Cardiac fibroblast (primary cell): Measurements from ENCODE around the gene BUD23.

ENCODE experiments used
- DNase-seq, 2 donors: peaks; one replicate each; pipeline versions ENCODE4 v3.0.0 to v3.0.0-alpha.2; 2010; ENCODE audit warnings: low read depth in 2 of 2
- H3K4me3 ChIP-seq, 2 donors: replicated peaks in 1 of 2; 1 replicate in 1 of 2; 2 replicates in 1 of 2; pipeline ENCODE4 v1.5.1; 2011; ENCODE audit warnings: low read depth in 2 of 2, low read length in 2 of 2, mild to moderate bottlenecking in 2 of 2, moderate library complexity in 1 of 2
- TF ChIP-seq, protein P1 (sequence below): IDR thresholded peaks from one replicate; pipeline ENCODE4 v1.5.1; 2011; ENCODE audit warnings: low read depth, mild to moderate bottlenecking, low read length, inconsistent platforms

Gene BUD23

DNA sequence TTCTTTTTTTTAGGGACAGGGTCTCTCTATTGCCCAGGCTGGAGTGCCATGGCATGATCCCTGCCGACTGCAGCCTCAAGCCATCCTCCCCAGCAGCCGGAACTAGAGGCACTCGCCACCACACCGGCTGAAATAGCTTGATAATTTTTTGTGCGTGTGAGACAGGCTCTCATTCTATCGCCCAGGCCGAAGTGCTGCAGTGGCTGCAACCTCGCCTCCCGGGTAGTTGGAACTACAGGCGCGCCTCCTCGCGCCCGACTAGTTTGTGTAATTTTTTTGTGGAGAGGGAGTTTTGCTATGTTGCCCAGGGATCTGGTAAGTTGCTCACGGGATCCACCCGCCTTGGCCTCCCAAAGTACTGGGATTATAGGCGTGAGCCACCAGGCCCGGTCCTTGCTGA is 1.9 kb downstream of the BUD23 start:
- no peak overlapping the region for H3K4me3 ChIP-seq
- TF ChIP-seq, protein P1, sequence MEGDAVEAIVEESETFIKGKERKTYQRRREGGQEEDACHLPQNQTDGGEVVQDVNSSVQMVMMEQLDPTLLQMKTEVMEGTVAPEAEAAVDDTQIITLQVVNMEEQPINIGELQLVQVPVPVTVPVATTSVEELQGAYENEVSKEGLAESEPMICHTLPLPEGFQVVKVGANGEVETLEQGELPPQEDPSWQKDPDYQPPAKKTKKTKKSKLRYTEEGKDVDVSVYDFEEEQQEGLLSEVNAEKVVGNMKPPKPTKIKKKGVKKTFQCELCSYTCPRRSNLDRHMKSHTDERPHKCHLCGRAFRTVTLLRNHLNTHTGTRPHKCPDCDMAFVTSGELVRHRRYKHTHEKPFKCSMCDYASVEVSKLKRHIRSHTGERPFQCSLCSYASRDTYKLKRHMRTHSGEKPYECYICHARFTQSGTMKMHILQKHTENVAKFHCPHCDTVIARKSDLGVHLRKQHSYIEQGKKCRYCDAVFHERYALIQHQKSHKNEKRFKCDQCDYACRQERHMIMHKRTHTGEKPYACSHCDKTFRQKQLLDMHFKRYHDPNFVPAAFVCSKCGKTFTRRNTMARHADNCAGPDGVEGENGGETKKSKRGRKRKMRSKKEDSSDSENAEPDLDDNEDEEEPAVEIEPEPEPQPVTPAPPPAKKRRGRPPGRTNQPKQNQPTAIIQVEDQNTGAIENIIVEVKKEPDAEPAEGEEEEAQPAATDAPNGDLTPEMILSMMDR: no peak
- DNase-seq: no peak

DNA sequence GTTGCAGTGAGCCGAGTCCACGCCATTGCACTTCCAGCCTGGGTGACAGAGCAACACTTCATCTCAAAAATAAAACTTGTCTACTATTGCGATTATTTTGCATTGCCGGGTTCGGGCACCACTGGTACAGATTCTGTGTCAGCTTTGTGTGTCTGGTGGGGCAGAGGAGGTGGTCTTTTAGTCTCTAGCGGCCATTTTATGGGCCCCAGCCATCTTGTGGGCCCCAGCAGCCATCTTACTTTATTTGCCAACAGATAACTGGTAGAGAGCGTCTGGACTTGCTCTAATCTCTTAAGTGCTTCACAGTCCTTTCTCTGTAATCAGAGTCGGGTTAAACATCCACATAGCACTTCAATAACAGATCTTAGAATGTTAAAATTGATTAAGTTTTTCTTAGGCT is 4.9 kb downstream of the BUD23 start:
- DNase-seq: no peak
- TF ChIP-seq, protein P1: no peak
- H3K4me3 ChIP-seq: no peak overlapping the region

DNA sequence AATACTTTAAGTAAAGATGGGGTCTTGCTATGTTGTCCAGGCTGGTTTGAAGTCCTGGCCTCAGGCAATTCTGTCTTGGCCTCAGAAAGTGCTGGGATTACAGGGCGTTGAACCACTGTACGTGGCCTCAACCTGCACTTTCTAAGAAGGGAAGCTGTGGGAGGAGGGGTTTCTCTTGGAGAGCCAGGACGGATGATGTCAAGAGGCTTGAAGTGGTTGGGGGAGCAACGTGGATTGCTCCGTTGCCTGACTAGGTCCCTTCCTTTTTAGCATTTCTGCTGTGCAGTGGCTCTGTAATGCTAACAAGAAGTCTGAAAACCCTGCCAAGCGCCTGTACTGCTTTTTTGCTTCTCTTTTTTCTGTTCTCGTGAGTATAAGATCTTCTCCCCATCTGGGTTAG is 7.2 kb downstream of the BUD23 start:
- TF ChIP-seq, protein P1: no peak
- no peak overlapping the region for H3K4me3 ChIP-seq
- no peak for DNase-seq

DNA sequence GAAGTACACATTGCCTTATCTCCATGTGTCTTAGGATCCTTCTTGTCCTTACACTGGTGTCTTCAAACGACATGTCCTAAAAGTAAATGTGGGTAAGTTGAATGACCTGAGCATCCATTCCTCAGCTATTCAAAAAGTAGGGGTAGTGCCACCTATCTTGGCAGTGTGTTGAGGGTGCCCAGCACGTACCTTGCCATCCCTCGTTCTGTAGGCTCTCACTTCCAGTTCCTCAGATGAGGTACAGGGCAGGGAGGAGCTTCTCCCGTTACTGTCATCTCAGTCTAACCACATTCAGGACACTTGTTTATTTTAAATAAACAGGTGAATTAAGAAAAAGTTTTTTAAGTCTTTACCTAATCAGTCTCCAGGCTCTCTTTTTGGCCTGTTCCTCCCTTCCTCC is 13.0 kb downstream of the BUD23 start:
- no peak for DNase-seq
- TF ChIP-seq, protein P1: no peak
- H3K4me3 ChIP-seq: no peak overlapping the region

DNA sequence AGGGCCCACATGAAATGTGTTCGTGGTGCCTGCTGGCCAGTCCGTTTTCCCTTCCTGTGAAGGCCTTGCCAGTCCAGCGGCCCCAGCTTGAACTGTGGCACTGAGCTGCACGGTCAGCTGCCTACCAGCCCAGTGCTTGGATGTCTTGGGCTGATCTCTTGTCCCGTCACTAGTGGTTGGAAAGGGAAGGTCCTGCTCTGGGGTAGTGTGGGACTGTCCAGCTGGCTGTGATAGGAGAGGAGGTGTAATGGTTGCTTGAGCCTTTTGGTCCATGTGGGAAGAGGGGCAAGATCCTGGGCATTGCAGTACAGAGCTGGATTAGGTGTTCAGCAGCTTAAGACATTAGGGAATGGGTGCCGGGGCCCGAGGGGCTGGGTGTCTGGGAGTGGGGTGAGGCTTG is 15.0 kb downstream of the BUD23 start:
- no peak overlapping the region for H3K4me3 ChIP-seq
- DNase-seq: no peak
- TF ChIP-seq, protein P1: no peak

DNA sequence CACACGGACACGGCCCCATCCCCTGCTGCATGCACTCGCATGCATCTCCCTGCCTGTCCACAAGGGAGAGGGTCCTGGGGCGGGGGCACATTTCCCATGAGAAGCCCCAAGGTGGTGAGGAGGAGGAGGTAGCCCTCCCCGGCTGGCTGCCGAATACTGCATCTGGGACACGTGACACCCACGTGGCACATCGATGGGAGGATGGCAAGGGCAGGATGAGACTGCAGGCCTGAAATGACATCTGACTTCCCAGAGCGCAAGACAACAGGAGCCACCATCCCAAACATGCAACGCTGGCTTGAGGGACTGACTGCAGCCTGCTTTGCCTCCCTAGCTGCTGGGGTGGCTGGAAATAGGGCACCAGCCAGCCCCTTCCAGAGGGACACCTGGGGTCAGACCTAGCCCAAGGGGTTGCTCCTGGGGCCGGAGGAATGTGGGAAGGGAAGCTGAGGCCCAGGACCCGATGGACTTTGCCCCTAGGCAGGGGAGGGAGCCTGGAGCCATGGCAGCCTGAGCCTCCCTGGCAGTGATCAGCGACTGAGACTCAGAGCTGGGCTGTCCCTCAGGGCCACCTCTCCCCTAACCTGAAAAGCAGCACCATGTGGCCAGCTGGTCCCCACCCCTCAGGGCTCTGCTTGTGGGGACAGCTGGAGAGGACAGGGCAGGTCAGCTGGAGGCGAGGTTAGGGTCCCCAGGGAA is 16.1 kb downstream of the BUD23 start:
- DNase-seq: no peak
- TF ChIP-seq, protein P1: no peak
- no peak overlapping the region for H3K4me3 ChIP-seq

DNA sequence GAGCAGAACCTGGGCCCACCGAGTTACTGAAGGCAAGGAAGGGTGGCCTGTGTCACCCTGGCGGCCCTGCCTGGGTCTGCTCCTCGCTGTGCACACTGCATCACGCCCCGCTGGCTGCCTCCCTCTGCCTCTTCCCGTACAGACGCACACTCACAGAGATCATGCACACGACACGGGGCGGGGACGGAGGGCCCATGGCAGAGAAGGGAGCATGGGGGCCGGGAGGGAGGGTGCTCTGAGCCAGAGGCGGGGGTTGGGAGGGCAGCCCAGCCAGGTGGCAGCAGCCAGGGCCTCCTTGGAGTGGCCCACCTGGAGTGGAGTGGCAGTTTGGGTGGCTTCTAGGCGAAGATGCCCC is 16.6 kb downstream of the BUD23 start:
- DNase-seq: no peak
- TF ChIP-seq, protein P1: no peak
- no peak overlapping the region for H3K4me3 ChIP-seq
